HG02763 (cell line): ENCODE results near the gene PXYLP1.

ENCODE experiments used
- ATAC-seq: cut with Tn5 transposase; IDR thresholded peaks from one replicate; pipeline ENCODE4 v1.9.1; 2021; ENCODE audit warnings: mild to moderate bottlenecking, moderate library complexity; ENCODE audit not compliant: unreplicated experiment

The PXYLP1 gene

GRCh38 chr3:141342386-141342785 lies 110.8 kb downstream of the PXYLP1 start:
- ATAC-seq: no peak

GRCh38 chr3:141343077-141343476 lies 111.5 kb downstream of the PXYLP1 start:
- ATAC-seq: no peak

- ATAC-seq: no peak
Measured at GRCh38 chr3:141343865-141344271, 112.2 kb downstream of the PXYLP1 start.
